Measurements from ENCODE around the gene FRMD3.

FRMD3 gene

GRCh38 chr9:83508067-83508466 lies 30.1 kb downstream of the FRMD3 start:
- Mint-ChIP-seq H3K36me3 (ENCODE audit: low read depth) (no peaks in the 10 kb centered on the region), H3K4me3 (no peak overlapping the region), H3K4me1 (ENCODE audit: low read depth) (peaks cover 7% of the 10 kb centered on the region), H3K27me3 (ENCODE audit: low read depth) (no peaks in the 10 kb centered on the region), H3K9me3 (no peaks in the 10 kb centered on the region), H3K27ac (no peak overlapping the region)

- Mint-ChIP-seq H3K27ac (no peak overlapping the region), H3K4me3 (no peak overlapping the region)
Measured at GRCh38 chr9:83505282-83505681, 32.9 kb downstream of the FRMD3 start.

GRCh38 chr9:83503866-83504265 lies 34.3 kb downstream of the FRMD3 start:
- Mint-ChIP-seq H3K27ac (no peak overlapping the region), H3K36me3 (ENCODE audit: low read depth) (no peaks in the 10 kb centered on the region), H3K4me1 (ENCODE audit: low read depth) (peaks cover 7% of the 10 kb centered on the region), H3K9me3 (no peaks in the 10 kb centered on the region), H3K4me3 (no peak overlapping the region), H3K27me3 (ENCODE audit: low read depth) (no peaks in the 10 kb centered on the region)

More at GRCh38 chr9:83505282-83505681, 32.9 kb downstream of the FRMD3 start:
- Mint-ChIP-seq H3K4me1 (ENCODE audit: low read depth) (peaks cover 7% of the 10 kb centered on the region), H3K36me3 (ENCODE audit: low read depth) (no peaks in the 10 kb centered on the region), H3K9me3 (no peaks in the 10 kb centered on the region), H3K27me3 (ENCODE audit: low read depth) (no peaks in the 10 kb centered on the region)

- H3K4me1 Mint-ChIP-seq (ENCODE audit: low read depth) = no peaks in the 10 kb centered on the region
Measured at GRCh38 chr9:83501565-83501964, 36.6 kb downstream of the FRMD3 start.

GRCh38 chr9:83497441-83497840 lies 40.8 kb downstream of the FRMD3 start:
- Mint-ChIP-seq H3K4me3 (no peak overlapping the region), H3K27ac (no peak overlapping the region), H3K27me3 (ENCODE audit: low read depth) (peaks cover 10% of the 10 kb centered on the region), H3K9me3 (no peaks in the 10 kb centered on the region), H3K36me3 (ENCODE audit: low read depth) (no peaks in the 10 kb centered on the region), H3K4me1 (ENCODE audit: low read depth) (no peaks in the 10 kb centered on the region)

More at GRCh38 chr9:83501565-83501964, 36.6 kb downstream of the FRMD3 start:
- Mint-ChIP-seq H3K4me3 (no peak overlapping the region), H3K27me3 (ENCODE audit: low read depth) (peaks cover under 1% of the 10 kb centered on the region), H3K9me3 (no peaks in the 10 kb centered on the region), H3K27ac (no peak overlapping the region), H3K36me3 (ENCODE audit: low read depth) (no peaks in the 10 kb centered on the region)

DNA sequence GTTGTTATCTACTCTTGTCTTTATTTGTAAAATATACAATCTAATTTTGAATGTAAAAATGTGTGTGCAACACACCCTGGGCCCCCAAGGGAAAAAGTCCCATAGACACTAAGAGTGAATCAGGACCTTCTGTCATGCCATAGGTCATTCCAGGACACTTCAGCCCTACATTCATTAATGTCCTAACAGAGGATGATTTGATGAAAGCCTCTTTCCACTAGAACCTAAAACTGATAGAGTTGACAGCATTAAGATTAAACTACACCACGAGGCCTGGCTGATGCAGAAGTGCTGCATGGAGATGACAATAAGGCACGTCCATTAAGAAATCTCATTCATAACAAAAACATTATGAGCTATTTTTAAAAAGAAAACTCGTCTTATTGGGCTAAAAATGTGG lies 46.2 kb downstream of the FRMD3 start:
- H3K27ac Mint-ChIP-seq = no peak overlapping the region
- H3K4me1 Mint-ChIP-seq (ENCODE audit: low read depth) = no peaks in the 10 kb centered on the region
- H3K4me3 Mint-ChIP-seq = no peak overlapping the region
- H3K9me3 Mint-ChIP-seq = no peaks in the 10 kb centered on the region
- peaks cover 10% of the 10 kb centered on the region for H3K27me3 Mint-ChIP-seq (ENCODE audit: low read depth)
- H3K36me3 Mint-ChIP-seq (ENCODE audit: low read depth) = no peaks in the 10 kb centered on the region

DNA sequence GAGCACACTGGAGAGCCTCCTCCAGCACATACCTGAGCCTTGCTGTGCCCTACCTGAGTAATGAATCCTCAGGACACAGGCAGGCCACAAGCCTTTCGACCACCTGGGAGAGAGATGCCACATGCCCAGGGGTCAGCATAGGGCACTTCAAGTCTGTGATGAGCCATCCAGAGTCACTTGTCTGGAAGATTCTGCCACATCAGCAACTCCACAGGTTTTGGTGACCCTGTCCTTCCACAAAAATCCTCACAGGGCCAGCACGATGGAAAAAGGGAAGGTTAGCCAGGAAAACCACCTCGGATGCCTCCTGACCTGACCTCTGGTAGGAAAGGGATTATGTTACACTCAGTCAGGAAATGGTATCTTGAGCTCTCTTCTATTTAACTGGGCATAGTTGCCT lies 46.8 kb downstream of the FRMD3 start:
- H3K4me1 Mint-ChIP-seq (ENCODE audit: low read depth) = no peaks in the 10 kb centered on the region
- no peaks in the 10 kb centered on the region for H3K36me3 Mint-ChIP-seq (ENCODE audit: low read depth)
- H3K27me3 Mint-ChIP-seq (ENCODE audit: low read depth) = peaks cover 7% of the 10 kb centered on the region
- H3K9me3 Mint-ChIP-seq = no peaks in the 10 kb centered on the region
- no peak overlapping the region for H3K27ac Mint-ChIP-seq
- no peak overlapping the region for H3K4me3 Mint-ChIP-seq

- Mint-ChIP-seq H3K4me1 (ENCODE audit: low read depth) (no peaks in the 10 kb centered on the region), H3K27me3 (ENCODE audit: low read depth) (peaks cover under 1% of the 10 kb centered on the region), H3K9me3 (no peaks in the 10 kb centered on the region), H3K4me3 (no peak overlapping the region), H3K36me3 (ENCODE audit: low read depth) (no peaks in the 10 kb centered on the region), H3K27ac (no peak overlapping the region)
Measured at GRCh38 chr9:83489961-83490360, 48.2 kb downstream of the FRMD3 start.

DNA sequence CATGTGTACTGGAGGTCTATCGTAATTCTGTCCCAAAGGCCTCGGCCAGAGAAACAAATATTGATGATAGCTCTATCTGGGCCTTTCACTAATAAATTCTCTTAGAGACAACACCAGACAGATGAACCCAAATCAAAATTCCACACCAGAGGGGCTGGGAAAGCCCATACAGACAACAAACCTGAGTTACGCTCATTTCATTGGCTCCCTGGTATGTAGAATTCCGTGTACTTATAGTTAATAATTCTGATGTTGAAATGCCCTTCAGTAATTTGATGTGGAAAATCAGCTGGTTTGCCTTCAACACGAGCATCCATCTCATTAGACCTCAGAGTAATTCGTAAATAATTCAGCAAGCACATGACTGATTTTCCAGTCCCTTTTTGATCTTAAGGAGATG lies 53.2 kb downstream of the FRMD3 start:
- Mint-ChIP-seq H3K9me3 (peaks cover 4% of the 10 kb centered on the region), H3K4me1 (ENCODE audit: low read depth) (no peaks in the 10 kb centered on the region), H3K27ac (no peak overlapping the region), H3K27me3 (ENCODE audit: low read depth) (no peaks in the 10 kb centered on the region), H3K36me3 (ENCODE audit: low read depth) (no peaks in the 10 kb centered on the region), H3K4me3 (no peak overlapping the region)

- Mint-ChIP-seq H3K36me3 (ENCODE audit: low read depth) (no peaks in the 10 kb centered on the region), H3K9me3 (peaks cover 10% of the 10 kb centered on the region), H3K27me3 (ENCODE audit: low read depth) (no peaks in the 10 kb centered on the region), H3K4me3 (no peak overlapping the region), H3K27ac (no peak overlapping the region), H3K4me1 (ENCODE audit: low read depth) (no peaks in the 10 kb centered on the region)
Measured at GRCh38 chr9:83483223-83483622, 55.0 kb downstream of the FRMD3 start.

- Mint-ChIP-seq H3K36me3 (ENCODE audit: low read depth) (no peaks in the 10 kb centered on the region), H3K4me3 (no peak overlapping the region), H3K27ac (no peak overlapping the region), H3K4me1 (ENCODE audit: low read depth) (no peaks in the 10 kb centered on the region), H3K27me3 (ENCODE audit: low read depth) (no peaks in the 10 kb centered on the region), H3K9me3 (peaks cover 10% of the 10 kb centered on the region)
Measured at GRCh38 chr9:83479765-83480164, 58.4 kb downstream of the FRMD3 start.

DNA sequence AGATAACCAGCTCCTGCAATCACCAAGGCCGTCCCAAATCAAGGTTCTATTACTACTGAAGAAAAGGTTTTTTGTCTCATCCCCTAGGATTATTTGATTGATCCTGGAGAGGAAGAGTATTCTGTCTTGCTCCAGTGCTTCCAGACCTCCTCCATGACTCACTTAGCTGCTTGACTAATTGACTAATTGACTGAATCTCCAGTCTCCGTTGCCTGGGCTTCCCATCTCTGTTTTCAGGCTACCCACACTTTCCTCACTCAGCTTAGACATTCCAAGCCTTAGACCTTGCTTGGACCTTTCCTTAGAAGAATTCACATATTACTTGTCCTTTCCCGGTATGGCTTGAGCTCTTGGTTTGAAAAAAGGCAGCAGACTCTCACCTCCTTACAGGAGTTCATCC lies 60.6 kb downstream of the FRMD3 start:
- peaks cover 9% of the 10 kb centered on the region for H3K4me1 Mint-ChIP-seq (ENCODE audit: low read depth)
- H3K27me3 Mint-ChIP-seq (ENCODE audit: low read depth) = peaks cover 9% of the 10 kb centered on the region
- H3K36me3 Mint-ChIP-seq (ENCODE audit: low read depth) = no peaks in the 10 kb centered on the region
- no peak overlapping the region for H3K4me3 Mint-ChIP-seq
- H3K9me3 Mint-ChIP-seq = peaks cover 12% of the 10 kb centered on the region
- no peak overlapping the region for H3K27ac Mint-ChIP-seq

DNA sequence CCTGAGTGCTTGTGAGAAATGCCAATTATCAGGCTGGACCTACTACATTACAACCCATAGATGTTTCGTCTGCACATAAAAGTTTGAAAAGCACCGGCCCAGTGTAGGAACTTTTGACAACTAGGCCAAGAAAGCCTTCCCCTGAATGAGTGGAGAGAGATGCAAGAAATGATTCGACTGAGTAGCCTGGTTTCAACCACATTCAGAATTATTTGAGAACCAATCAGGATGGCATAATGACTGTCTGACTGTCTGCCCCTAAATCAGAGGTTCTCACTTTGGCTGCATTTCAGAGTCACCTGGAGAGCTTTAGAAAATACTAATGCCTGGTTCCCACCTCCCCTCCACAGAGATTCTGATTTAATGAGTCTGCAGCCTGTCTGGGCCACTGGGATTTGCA lies 61.1 kb downstream of the FRMD3 start:
- peaks cover 9% of the 10 kb centered on the region for H3K27me3 Mint-ChIP-seq (ENCODE audit: low read depth)
- peaks cover 9% of the 10 kb centered on the region for H3K4me1 Mint-ChIP-seq (ENCODE audit: low read depth)
- H3K36me3 Mint-ChIP-seq (ENCODE audit: low read depth) = no peaks in the 10 kb centered on the region
- peaks cover 12% of the 10 kb centered on the region for H3K9me3 Mint-ChIP-seq
- H3K27ac Mint-ChIP-seq = no peak overlapping the region
- no peak overlapping the region for H3K4me3 Mint-ChIP-seq

GRCh38 chr9:83476513-83476912 lies 61.7 kb downstream of the FRMD3 start:
- peaks cover 9% of the 10 kb centered on the region for H3K4me1 Mint-ChIP-seq (ENCODE audit: low read depth)
- H3K36me3 Mint-ChIP-seq (ENCODE audit: low read depth) = no peaks in the 10 kb centered on the region
- no peak overlapping the region for H3K27ac Mint-ChIP-seq
- H3K9me3 Mint-ChIP-seq = peaks cover 12% of the 10 kb centered on the region
- no peak overlapping the region for H3K4me3 Mint-ChIP-seq
- H3K27me3 Mint-ChIP-seq (ENCODE audit: low read depth) = peaks cover 9% of the 10 kb centered on the region

- Mint-ChIP-seq H3K27me3 (ENCODE audit: low read depth) (peaks cover 16% of the 10 kb centered on the region), H3K4me3 (no peak overlapping the region), H3K36me3 (ENCODE audit: low read depth) (no peaks in the 10 kb centered on the region), H3K9me3 (peaks cover 12% of the 10 kb centered on the region), H3K27ac (no peak overlapping the region), H3K4me1 (ENCODE audit: low read depth) (peaks cover 9% of the 10 kb centered on the region)
Measured at GRCh38 chr9:83475741-83476140, 62.5 kb downstream of the FRMD3 start.

DNA sequence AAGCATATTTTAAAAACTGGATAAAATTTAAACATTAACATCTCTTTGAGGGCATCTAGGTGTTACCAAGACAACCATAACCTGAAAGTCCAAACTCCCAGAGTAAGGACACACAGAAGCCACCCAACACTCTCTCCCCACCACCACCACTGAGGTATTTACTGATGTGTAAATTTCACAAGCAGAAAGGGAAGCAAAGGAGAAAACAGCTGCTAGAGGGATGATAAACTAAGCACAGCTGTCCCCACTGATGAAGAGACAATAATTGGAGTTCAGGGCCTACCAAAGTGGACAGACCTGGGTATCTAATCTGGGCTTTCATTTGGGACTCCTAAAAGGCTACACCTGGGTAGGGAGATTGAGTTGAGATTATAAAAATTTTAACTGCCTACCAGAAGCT lies 63.6 kb downstream of the FRMD3 start:
- peaks cover 9% of the 10 kb centered on the region for H3K4me1 Mint-ChIP-seq (ENCODE audit: low read depth)
- H3K4me3 Mint-ChIP-seq = no peak overlapping the region
- no peaks in the 10 kb centered on the region for H3K36me3 Mint-ChIP-seq (ENCODE audit: low read depth)
- no peak overlapping the region for H3K27ac Mint-ChIP-seq
- H3K27me3 Mint-ChIP-seq (ENCODE audit: low read depth) = peaks cover 21% of the 10 kb centered on the region
- peaks cover 12% of the 10 kb centered on the region for H3K9me3 Mint-ChIP-seq

Measured in T-helper 1 cell treated with Interleukin-12 subunit alpha and Interleukin-12 subunit beta and Interleukin-4 antibody, amounts not matched to agents 30 μg/mL and 1 μg/mL, for 36 hours (primary cell).